Neutrophil (primary cell): Measurements from ENCODE around the gene OTUD1.
A peak's percentile ranks its signal among the peaks of the same experiment; 100 is the strongest.
"Not testable (repeated sequence)": the region's sequence is repeated elsewhere in the genome, so short reads cannot be mapped to it uniquely, and the experiment has no call there.

Source experiments
- H3K27ac ChIP-seq: fragments of 200-600 bp; sonication (generic); 2 replicates; pipeline ENCODE4 v1.5.1; 2016; ENCODE audit warnings: mild to moderate bottlenecking, moderate library complexity
- H3K27me3 ChIP-seq: fragments of 200-600 bp; sonication (generic); 2 replicates; pipeline ENCODE4 v1.6.0; 2016; ENCODE audit warnings: mild to moderate bottlenecking
- H3K36me3 ChIP-seq: fragments of 200-600 bp; sonication (generic); 2 replicates; pipeline ENCODE4 v1.5.1; 2017
- H3K4me1 ChIP-seq, 2 experiments: fragments of 200-600 bp in 1 of 2; sonication (generic) in 1 of 2; 1 replicate in 1 of 2; 2 replicates in 1 of 2; pipeline versions ENCODE4 v1.5.1 to v1.6.1; 2013 to 2016; ENCODE audit warnings: low read depth in 1 of 2, low read length in 1 of 2, mild to moderate bottlenecking in 1 of 2, moderate library complexity in 1 of 2; ENCODE audit not compliant: control insufficient read depth in 1 of 2, insufficient read depth in 1 of 2
- H3K4me3 ChIP-seq, 2 experiments: fragments of 200-600 bp in 1 of 2; sonication (generic) in 1 of 2; 1 replicate in 1 of 2; 2 replicates in 1 of 2; pipeline ENCODE4 v1.5.1; 2013 to 2016; ENCODE audit warnings: low read depth in 1 of 2, low read length in 1 of 2, mild to moderate bottlenecking in 1 of 2, moderate library complexity in 1 of 2
- H3K9me3 ChIP-seq: fragments of 200-600 bp; sonication (generic); 2 replicates; pipeline ENCODE4 v1.5.1; 2016
- TF ChIP-seq, protein P1 (sequence below): fragments of 200-600 bp; sonication (generic); IDR thresholded peaks from 2 replicates; pipeline ENCODE4 v1.5.1; 2016; ENCODE audit warnings: antibody characterized with exemption

The OTUD1 gene, protein sequence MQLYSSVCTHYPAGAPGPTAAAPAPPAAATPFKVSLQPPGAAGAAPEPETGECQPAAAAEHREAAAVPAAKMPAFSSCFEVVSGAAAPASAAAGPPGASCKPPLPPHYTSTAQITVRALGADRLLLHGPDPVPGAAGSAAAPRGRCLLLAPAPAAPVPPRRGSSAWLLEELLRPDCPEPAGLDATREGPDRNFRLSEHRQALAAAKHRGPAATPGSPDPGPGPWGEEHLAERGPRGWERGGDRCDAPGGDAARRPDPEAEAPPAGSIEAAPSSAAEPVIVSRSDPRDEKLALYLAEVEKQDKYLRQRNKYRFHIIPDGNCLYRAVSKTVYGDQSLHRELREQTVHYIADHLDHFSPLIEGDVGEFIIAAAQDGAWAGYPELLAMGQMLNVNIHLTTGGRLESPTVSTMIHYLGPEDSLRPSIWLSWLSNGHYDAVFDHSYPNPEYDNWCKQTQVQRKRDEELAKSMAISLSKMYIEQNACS

GRCh38 chr10:23438547-23439451 is at the start of gene OTUD1:
OTUD1 (plus strand) TSS chr10:23439075; CDS start chr10:23439458, 383 bp downstream.
- TF ChIP-seq, protein P1, sequence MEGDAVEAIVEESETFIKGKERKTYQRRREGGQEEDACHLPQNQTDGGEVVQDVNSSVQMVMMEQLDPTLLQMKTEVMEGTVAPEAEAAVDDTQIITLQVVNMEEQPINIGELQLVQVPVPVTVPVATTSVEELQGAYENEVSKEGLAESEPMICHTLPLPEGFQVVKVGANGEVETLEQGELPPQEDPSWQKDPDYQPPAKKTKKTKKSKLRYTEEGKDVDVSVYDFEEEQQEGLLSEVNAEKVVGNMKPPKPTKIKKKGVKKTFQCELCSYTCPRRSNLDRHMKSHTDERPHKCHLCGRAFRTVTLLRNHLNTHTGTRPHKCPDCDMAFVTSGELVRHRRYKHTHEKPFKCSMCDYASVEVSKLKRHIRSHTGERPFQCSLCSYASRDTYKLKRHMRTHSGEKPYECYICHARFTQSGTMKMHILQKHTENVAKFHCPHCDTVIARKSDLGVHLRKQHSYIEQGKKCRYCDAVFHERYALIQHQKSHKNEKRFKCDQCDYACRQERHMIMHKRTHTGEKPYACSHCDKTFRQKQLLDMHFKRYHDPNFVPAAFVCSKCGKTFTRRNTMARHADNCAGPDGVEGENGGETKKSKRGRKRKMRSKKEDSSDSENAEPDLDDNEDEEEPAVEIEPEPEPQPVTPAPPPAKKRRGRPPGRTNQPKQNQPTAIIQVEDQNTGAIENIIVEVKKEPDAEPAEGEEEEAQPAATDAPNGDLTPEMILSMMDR: peak; percentile 61
- Histone ChIP-seq H3K36me3 (no peaks in the 10 kb centered on the region), H3K4me3 (peak within 1 kb of the TSS; percentile 64 to 84), H3K9me3 (no peaks in the 10 kb centered on the region), H3K27ac (peak within 1 kb of the TSS; percentile 98), H3K4me1 (peaks cover 30 to 43% of the 10 kb centered on the region in 2 experiments), H3K27me3 (no peaks in the 10 kb centered on the region)

DNA sequence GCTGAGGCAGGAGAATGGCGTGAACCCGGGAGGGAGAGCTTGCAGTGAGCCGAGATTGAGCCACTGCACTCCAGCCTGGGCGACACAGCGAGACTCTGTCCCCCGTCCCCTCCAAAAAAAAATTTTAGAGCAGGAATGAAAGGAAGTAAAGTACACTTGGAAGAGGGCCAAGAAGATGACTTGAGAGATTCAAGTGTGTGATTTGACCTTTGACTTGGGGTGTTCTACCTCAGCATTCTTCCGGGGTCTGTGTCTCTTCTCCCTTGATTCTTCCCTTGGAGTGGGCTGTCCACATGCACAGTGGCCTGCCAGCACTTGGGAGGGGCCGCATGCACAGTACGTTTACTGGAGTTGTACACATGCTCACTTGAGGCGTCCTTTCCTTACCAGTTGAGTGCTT is 48.5 kb upstream of the OTUD1 start:
- not testable (repeated sequence) for H3K27me3 ChIP-seq, H3K36me3 ChIP-seq, H3K4me3 ChIP-seq, H3K9me3 ChIP-seq, H3K4me1 ChIP-seq, H3K27ac ChIP-seq

- H3K4me1 ChIP-seq: no peaks in the 10 kb centered on the region
- no peak overlapping the region for H3K27ac ChIP-seq
- H3K4me3 ChIP-seq: no peak overlapping the region
- H3K36me3 ChIP-seq: no peaks in the 10 kb centered on the region
- TF ChIP-seq, protein P1: no peak
- no peaks in the 10 kb centered on the region for H3K9me3 ChIP-seq
- no peaks in the 10 kb centered on the region for H3K27me3 ChIP-seq
Measured at GRCh38 chr10:23390809-23391208, 48.1 kb upstream of the OTUD1 start.

GRCh38 chr10:23391821-23392220 is 47.1 kb upstream of the OTUD1 start:
- Histone ChIP-seq H3K4me3 (no peak overlapping the region), H3K4me1 (no peaks in the 10 kb centered on the region), H3K27ac (no peak overlapping the region), H3K9me3 (no peaks in the 10 kb centered on the region), H3K27me3 (no peaks in the 10 kb centered on the region), H3K36me3 (no peaks in the 10 kb centered on the region)
- TF ChIP-seq, protein P1: no peak

DNA sequence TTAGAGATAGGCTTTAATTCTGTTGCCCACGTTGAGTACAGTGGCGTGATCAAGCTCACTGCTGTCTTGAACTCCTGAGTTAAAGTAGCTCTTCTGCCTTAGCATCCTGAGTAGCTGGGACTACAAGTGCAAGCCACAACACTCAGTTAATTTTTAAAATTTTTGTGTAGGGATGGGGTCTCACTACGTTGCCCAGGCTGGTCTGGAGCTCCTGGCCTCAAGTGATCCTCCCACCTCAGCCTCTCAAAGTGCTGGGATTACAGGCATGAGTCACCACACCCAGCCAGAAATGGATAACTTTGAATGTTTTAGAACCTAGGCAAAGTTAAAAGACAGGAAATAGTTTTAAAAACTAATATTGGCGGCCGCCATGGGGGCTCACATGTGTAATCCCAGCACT is 43.9 kb upstream of the OTUD1 start:
- no peaks in the 10 kb centered on the region for H3K4me1 ChIP-seq

More for the DNA sequence above, 43.9 kb upstream of the OTUD1 start:
- Histone ChIP-seq H3K27me3 (no peaks in the 10 kb centered on the region), H3K4me3 (no peak overlapping the region), H3K27ac (no peak overlapping the region), H3K9me3 (no peaks in the 10 kb centered on the region), H3K36me3 (no peaks in the 10 kb centered on the region)
- TF ChIP-seq, protein P1: no peak
